ENCODE data around the gene SPAG9. TPM values are rescaled to one million over a fixed set of nuclear protein-coding genes. Genes with fewer than 3 reads are reported as not detected.

Gene SPAG9
- total RNA-seq, 1 experiment from 2014 or later = 78.5 TPM

DNA sequence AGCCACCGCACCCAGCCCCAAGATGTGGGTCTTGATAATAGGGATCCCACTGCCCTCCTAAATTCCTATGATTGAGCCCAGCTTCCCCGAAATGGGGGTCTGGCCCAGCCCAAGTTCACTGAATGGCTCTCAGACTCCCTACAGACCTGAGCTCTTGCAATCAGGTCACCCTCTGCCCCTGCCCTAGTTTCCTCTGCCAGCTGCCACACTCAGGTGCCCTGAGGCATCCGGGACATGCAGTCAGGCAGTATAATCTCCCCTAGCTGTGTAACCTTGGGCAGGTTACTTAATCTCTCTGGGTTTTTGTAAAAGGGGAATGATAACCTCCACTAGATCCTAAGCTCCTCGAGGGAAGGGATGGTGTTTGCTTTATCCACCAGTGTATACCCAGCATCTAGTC lies 193.4 kb downstream of the SPAG9 start:
- CTCF ChIA-PET = interaction anchor here (1.0 kb wide), 1 partner anchor 18 kb away, joined by 3 read pairs; no protein-coding TSS in a partner anchor

DNA sequence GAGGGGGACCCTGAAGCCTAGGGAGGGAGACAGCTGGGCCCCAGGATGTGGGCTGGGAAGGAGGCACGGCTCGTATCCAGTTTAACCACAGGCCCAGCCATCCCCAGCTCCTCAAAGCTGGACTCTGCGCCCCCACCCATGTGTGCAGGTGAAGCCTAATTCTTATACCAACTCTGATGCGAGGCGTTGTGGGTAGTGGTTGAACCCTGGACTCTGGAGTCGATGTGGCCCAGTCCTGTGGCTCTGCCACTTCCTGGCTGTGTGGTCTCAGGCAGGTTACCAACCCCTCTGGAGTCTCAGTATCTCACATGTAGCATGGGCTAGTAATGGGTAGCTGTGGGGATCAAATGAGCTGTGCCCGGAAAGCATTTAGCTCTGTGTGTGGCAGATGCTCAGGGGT lies 194.1 kb downstream of the SPAG9 start:
- TF ChIP-seq, protein P1, sequence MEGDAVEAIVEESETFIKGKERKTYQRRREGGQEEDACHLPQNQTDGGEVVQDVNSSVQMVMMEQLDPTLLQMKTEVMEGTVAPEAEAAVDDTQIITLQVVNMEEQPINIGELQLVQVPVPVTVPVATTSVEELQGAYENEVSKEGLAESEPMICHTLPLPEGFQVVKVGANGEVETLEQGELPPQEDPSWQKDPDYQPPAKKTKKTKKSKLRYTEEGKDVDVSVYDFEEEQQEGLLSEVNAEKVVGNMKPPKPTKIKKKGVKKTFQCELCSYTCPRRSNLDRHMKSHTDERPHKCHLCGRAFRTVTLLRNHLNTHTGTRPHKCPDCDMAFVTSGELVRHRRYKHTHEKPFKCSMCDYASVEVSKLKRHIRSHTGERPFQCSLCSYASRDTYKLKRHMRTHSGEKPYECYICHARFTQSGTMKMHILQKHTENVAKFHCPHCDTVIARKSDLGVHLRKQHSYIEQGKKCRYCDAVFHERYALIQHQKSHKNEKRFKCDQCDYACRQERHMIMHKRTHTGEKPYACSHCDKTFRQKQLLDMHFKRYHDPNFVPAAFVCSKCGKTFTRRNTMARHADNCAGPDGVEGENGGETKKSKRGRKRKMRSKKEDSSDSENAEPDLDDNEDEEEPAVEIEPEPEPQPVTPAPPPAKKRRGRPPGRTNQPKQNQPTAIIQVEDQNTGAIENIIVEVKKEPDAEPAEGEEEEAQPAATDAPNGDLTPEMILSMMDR (IDR thresholded peaks at IDR 0.05; ENCODE audit: unreplicated experiment) = no peak
- H3K36me3 Mint-ChIP-seq (ENCODE audit: insufficient read depth, unreplicated experiment) = no peaks in the 10 kb centered on the region
- POLR2A ChIA-PET = interaction anchor here (2.1 to 3.0 kb wide), 2 partner anchors 9 to 60 kb away, joined by 9 to 28 read pairs; partner anchors contain the start of gene TOB1
- no peak overlapping the region for H3K27ac Mint-ChIP-seq (ENCODE audit: low read depth, unreplicated experiment)
- intact Hi-C loops (cut with micrococcal nuclease) = no loop called here
- CTCF ChIA-PET = interaction anchor here (1.1 kb wide), 1 partner anchor 64 kb away, joined by 3 read pairs; no protein-coding TSS in a partner anchor
- DNase-seq (ENCODE audit: unreplicated experiment) = no peak
- H3K4me1 Mint-ChIP-seq (ENCODE audit: insufficient read depth, unreplicated experiment) = peaks cover 28% of the 10 kb centered on the region
- H3K9me3 Mint-ChIP-seq (ENCODE audit: unreplicated experiment) = no peaks in the 10 kb centered on the region
- no peaks in the 10 kb centered on the region for H3K27me3 Mint-ChIP-seq (ENCODE audit: insufficient read depth, unreplicated experiment)
- BruUV-seq (replicated peaks) = no TSS peak
- no peak overlapping the region for H3K4me3 Mint-ChIP-seq (ENCODE audit: unreplicated experiment)

More for the DNA sequence above, 193.4 kb downstream of the SPAG9 start:
- POLR2A ChIA-PET = interaction anchor here (1.3 to 3.0 kb wide), 2 partner anchors 13 to 61 kb away, joined by 4 to 28 read pairs; partner anchors contain the start of gene TOB1
- Mint-ChIP-seq H3K27ac (ENCODE audit: low read depth, unreplicated experiment) (no peak overlapping the region), H3K27me3 (ENCODE audit: insufficient read depth, unreplicated experiment) (no peaks in the 10 kb centered on the region), H3K4me1 (ENCODE audit: insufficient read depth, unreplicated experiment) (peaks cover 25% of the 10 kb centered on the region), H3K9me3 (ENCODE audit: unreplicated experiment) (no peaks in the 10 kb centered on the region), H3K36me3 (ENCODE audit: insufficient read depth, unreplicated experiment) (no peaks in the 10 kb centered on the region), H3K4me3 (ENCODE audit: unreplicated experiment) (no peak overlapping the region)
- TF ChIP-seq, protein P1 (IDR thresholded peaks at IDR 0.05; ENCODE audit: unreplicated experiment) = no peak
- no peak for DNase-seq (ENCODE audit: unreplicated experiment)
- no TSS peak for BruUV-seq (replicated peaks)
- intact Hi-C loops (cut with micrococcal nuclease) = no loop called here

DNA sequence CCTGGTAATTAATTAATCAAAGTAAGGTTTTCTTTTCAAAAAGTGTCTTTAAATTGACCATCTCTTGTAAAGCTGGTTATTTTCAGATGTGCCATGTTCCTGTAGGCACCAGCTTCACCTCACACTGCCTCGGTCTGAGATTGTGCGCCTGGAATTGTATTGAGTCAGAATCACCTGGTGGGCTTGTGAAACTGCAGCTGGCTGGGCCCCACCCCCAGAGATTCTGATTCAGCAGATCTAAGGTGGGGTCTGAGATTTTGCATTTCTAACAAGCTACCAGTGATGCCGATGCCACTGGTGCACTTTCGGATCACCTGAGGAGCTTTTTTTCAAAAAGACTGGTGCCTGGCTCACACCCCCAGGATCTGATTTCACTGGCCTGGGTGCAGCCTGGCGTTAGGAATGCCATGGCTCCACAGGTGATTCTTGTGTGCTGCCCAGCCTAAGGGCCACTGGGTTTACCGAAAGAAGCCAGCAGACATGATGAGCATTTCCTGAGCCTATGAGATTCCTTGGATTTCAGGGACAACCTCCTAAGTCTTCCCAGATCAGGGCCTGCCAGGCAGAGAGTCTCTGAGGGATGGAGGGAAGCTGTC lies 195.3 kb downstream of the SPAG9 start:
- TF ChIP-seq, protein P1 (IDR thresholded peaks at IDR 0.05; ENCODE audit: unreplicated experiment) = no peak
- intact Hi-C loops (cut with micrococcal nuclease) = no loop called here
- H3K36me3 Mint-ChIP-seq (ENCODE audit: insufficient read depth, unreplicated experiment) = no peaks in the 10 kb centered on the region
- POLR2A ChIA-PET = interaction anchor here (1.2 to 2.1 kb wide), 4 partner anchors 10 to 58 kb away, joined by 3 to 9 read pairs (median 6); no protein-coding TSS in a partner anchor
- BruUV-seq (replicated peaks) = no TSS peak
- DNase-seq (ENCODE audit: unreplicated experiment) = no peak
- no peak overlapping the region for H3K27ac Mint-ChIP-seq (ENCODE audit: low read depth, unreplicated experiment)
- CTCF ChIA-PET = interaction anchor here (0.6 to 1.3 kb wide), 5 partner anchors 13 to 73 kb away, joined by 3 to 4 read pairs (median 4); no protein-coding TSS in a partner anchor
- no peak overlapping the region for H3K4me3 Mint-ChIP-seq (ENCODE audit: unreplicated experiment)
- peaks cover 24% of the 10 kb centered on the region for H3K4me1 Mint-ChIP-seq (ENCODE audit: insufficient read depth, unreplicated experiment)
- no peaks in the 10 kb centered on the region for H3K27me3 Mint-ChIP-seq (ENCODE audit: insufficient read depth, unreplicated experiment)
- H3K9me3 Mint-ChIP-seq (ENCODE audit: unreplicated experiment) = no peaks in the 10 kb centered on the region

DNA sequence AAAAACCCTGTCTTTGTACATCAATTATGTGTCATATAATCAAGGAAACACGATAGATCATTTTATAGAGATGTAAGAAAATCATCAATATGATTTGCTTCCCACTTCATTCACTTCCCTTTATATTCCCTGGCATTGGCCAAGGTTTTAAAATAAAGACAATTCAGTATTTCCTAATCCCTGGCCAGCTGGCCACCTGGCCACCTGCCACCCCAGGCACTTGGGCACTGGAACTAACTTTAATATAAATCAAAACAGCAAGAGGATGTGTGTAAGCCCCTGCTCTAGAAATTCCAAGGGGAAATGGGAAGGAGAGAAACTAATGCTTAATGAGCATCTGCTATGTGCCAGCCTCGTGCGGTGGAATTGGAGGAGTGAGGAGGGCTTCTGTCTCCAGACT lies 195.9 kb downstream of the SPAG9 start:
- H3K36me3 Mint-ChIP-seq (ENCODE audit: insufficient read depth, unreplicated experiment) = no peaks in the 10 kb centered on the region
- no peak overlapping the region for H3K27ac Mint-ChIP-seq (ENCODE audit: low read depth, unreplicated experiment)
- TF ChIP-seq, protein P1 (IDR thresholded peaks at IDR 0.05; ENCODE audit: unreplicated experiment) = no peak
- POLR2A ChIA-PET = interaction anchor here (1.2 to 2.1 kb wide), 4 partner anchors 11 to 58 kb away, joined by 3 to 9 read pairs (median 6); no protein-coding TSS in a partner anchor
- BruUV-seq (replicated peaks) = no TSS peak
- no peaks in the 10 kb centered on the region for H3K9me3 Mint-ChIP-seq (ENCODE audit: unreplicated experiment)
- CTCF ChIA-PET = interaction anchor here (1.3 kb wide), 1 partner anchor 72 kb away, joined by 4 read pairs; no protein-coding TSS in a partner anchor
- no peak for DNase-seq (ENCODE audit: unreplicated experiment)
- H3K4me1 Mint-ChIP-seq (ENCODE audit: insufficient read depth, unreplicated experiment) = peaks cover 26% of the 10 kb centered on the region
- no peak overlapping the region for H3K4me3 Mint-ChIP-seq (ENCODE audit: unreplicated experiment)
- no peaks in the 10 kb centered on the region for H3K27me3 Mint-ChIP-seq (ENCODE audit: insufficient read depth, unreplicated experiment)
- intact Hi-C loops (cut with micrococcal nuclease) = no loop called here
